ENCODE data around the gene ABCC10.

- TF ChIP-seq CTCF (IDR thresholded peaks at IDR 0.05; ENCODE audit: low read length) (no peak), EZH2 (IDR thresholded peaks at IDR 0.05; ENCODE audit: borderline replicate concordance, low read length) (no peak)
Measured at GRCh38 chr6:43465948-43466347, 38.6 kb downstream of the ABCC10 start.

Measured in OCI-LY1 (cell line).